ENCODE results near the gene LEMD2. TPM values are rescaled to one million over a fixed set of nuclear protein-coding genes. Genes with fewer than 3 reads are reported as not detected.

LEMD2 gene
- total RNA-seq, 1 experiment from 2014 or later = 62.9 TPM

DNA sequence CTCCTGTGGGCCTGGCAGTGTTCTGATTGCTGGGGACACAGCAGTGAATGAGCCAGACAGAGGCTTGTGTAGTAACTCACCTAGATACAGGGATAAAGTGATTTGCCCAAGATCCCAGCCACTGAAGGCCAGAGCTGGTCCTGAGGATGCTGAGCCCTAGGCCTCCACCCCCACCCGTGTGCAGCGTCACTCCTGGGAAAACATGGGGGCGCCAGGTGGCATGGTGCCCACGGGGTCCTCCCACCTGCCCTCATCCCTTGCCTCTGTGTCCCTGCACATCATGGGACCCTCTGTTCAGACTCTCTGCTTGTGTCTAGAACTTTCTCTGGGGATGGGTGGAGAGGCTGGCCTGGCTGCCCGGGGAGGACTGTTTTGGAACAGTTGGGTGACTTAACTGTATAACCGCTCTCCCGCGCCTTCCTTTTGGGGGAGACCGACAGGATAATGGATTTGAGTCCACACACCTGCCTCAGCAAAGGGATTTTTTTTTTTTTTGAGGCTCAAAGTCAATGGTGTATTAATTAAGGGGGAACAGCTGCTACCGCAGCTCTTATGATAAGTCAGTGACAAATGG, 19.6 kb downstream of the LEMD2 start:
- ATAC-seq (no peak), DNase-seq (ENCODE audit: low spot score) (no peak)
- H3K4me1 Mint-ChIP-seq = peaks cover 32% of the 10 kb centered on the region
- TF ChIP-seq E2F4 (CRISPR knock-in tag; IDR thresholded peaks at IDR 0.05; ENCODE audit: borderline replicate concordance, low read depth) = no peak
- no peak for TF ChIP-seq MAX (CRISPR knock-in tag; IDR thresholded peaks at IDR 0.05)
- TF ChIP-seq ZSCAN18 (CRISPR knock-in tag; IDR thresholded peaks at IDR 0.05) = no peak
- no peak for TF ChIP-seq PRRX2 (CRISPR knock-in tag; IDR thresholded peaks at IDR 0.05)
- no peak for TF ChIP-seq ATF2 (CRISPR knock-in tag; IDR thresholded peaks at IDR 0.05; ENCODE audit: borderline replicate concordance, low read depth)
- no peak for TF ChIP-seq ZNF138 (CRISPR knock-in tag; conservative IDR thresholded peaks at IDR 0.05)
- no peak for TF ChIP-seq MXD4 (CRISPR knock-in tag; IDR thresholded peaks at IDR 0.05; ENCODE audit: borderline replicate concordance)
- TF ChIP-seq NFYB (CRISPR knock-in tag; conservative IDR thresholded peaks at IDR 0.05; ENCODE audit: low read depth) = no peak
- TF ChIP-seq, protein P1, sequence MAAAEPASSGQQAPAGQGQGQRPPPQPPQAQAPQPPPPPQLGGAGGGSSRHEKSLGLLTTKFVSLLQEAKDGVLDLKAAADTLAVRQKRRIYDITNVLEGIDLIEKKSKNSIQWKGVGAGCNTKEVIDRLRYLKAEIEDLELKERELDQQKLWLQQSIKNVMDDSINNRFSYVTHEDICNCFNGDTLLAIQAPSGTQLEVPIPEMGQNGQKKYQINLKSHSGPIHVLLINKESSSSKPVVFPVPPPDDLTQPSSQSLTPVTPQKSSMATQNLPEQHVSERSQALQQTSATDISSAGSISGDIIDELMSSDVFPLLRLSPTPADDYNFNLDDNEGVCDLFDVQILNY (CRISPR knock-in tag; IDR thresholded peaks at IDR 0.05) = no peak
- TF ChIP-seq ZNF281 (CRISPR knock-in tag; IDR thresholded peaks at IDR 0.05) = no peak
- TF ChIP-seq, protein P2, sequence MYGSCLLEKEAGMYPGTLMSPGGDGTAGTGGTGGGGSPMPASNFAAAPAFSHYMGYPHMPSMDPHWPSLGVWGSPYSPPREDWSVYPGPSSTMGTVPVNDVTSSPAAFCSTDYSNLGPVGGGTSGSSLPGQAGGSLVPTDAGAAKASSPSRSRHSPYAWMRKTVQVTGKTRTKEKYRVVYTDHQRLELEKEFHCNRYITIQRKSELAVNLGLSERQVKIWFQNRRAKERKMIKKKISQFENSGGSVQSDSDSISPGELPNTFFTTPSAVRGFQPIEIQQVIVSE (CRISPR knock-in tag; IDR thresholded peaks at IDR 0.05; ENCODE audit: borderline replicate concordance) = no peak
- no peak for TF ChIP-seq NR3C1 (CRISPR knock-in tag; conservative IDR thresholded peaks at IDR 0.05; ENCODE audit: low read depth)
- POLR2A ChIA-PET = interaction anchor here (1.0 kb wide), 2 partner anchors 25 to 259 kb away, joined by 3 read pairs; no protein-coding TSS in a partner anchor
- H3K36me3 Mint-ChIP-seq = peaks cover 15% of the 10 kb centered on the region
- peaks cover 10% of the 10 kb centered on the region for H3K9me3 Mint-ChIP-seq
- no peak overlapping the region for H3K4me3 Mint-ChIP-seq
- CTCF ChIA-PET = interaction anchor here (0.6 to 6.2 kb wide), 26 partner anchors 9 to 386 kb away, joined by 3 to 86 read pairs (median 21); partner anchors contain the start of genes IP6K3, LEMD2 and UQCC2
- no peaks in the 10 kb centered on the region; the same call in 1 of the 2 replicates for H3K27me3 Mint-ChIP-seq (ENCODE audit: low read depth)
- no peak overlapping the region for H3K27ac Mint-ChIP-seq

DNA sequence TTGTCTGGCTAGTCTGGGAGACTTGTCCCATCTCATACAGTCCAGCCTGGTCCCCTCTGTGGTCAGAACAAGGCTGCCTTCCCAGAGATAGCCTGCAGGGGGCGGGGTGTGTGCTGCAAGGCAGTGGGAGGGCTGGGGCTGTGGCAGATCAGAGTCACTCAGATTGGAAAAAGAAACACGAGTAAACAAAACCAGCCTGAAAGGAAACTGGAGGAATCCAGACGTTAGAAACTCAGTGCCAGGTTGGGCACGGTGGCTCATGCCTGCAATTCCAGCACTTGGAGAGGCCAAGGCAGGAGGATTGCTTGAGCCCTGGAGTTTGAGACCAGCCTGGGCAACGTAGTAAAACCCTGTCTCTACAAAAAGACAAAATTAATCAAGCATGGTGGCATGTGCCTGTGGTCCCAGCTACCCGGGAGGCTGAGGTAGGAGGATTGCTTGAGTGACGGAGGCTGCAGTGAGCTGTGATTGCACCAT, 20.2 kb downstream of the LEMD2 start:
- ATAC-seq (peak; percentile 61), DNase-seq (ENCODE audit: low spot score) (peak; percentile 92)
- no peak for TF ChIP-seq TP53 (CRISPR knock-in tag; IDR thresholded peaks at IDR 0.05)
- peak; percentile 92 for TF ChIP-seq CTCF (IDR thresholded peaks at IDR 0.05)
- ChIA-PET POLR2A (interaction anchor here (1.0 kb wide), 1 partner anchor 25 kb away, joined by 3 read pairs; no protein-coding TSS in a partner anchor), CTCF (interaction anchor here (0.6 to 6.2 kb wide), 15 partner anchors 12 to 386 kb away, joined by 3 to 86 read pairs (median 29); partner anchors contain the start of genes IP6K3, LEMD2 and UQCC2)
- H3K4me1 Mint-ChIP-seq = peaks cover 32% of the 10 kb centered on the region
- H3K27ac Mint-ChIP-seq = peak overlapping the region; percentile 45; the same call in 1 of the 2 replicates
- H3K36me3 Mint-ChIP-seq = peaks cover 15% of the 10 kb centered on the region
- H3K9me3 Mint-ChIP-seq = peaks cover 10% of the 10 kb centered on the region
- no peak overlapping the region for H3K4me3 Mint-ChIP-seq
- no peaks in the 10 kb centered on the region; the same call in 1 of the 2 replicates for H3K27me3 Mint-ChIP-seq (ENCODE audit: low read depth)

All from WTC11 (cell line).